CD4-positive, alpha-beta memory T cell (primary cell): Measurements from ENCODE around the gene PRR3. TPM values are rescaled to one million over a fixed set of nuclear protein-coding genes. Genes with fewer than 3 reads are reported as not detected.

Experiments
- CTCF ChIA-PET: fragments of 350-600 bp; sonication (Branson Sonifier 250); formaldehyde crosslinking; loops from one replicate; lab custom pipeline; 2021; ENCODE audit warnings: inconsistent platforms; ENCODE audit not compliant: partially characterized antibody; lab: Charles Lee
- POLR2A ChIA-PET: fragments of 350-600 bp; sonication (Branson Sonifier 250); formaldehyde crosslinking; loops from one replicate; lab custom pipeline; 2021; ENCODE audit not compliant: partially characterized antibody; lab: Charles Lee
- DNase-seq, 5 donors: peaks; one replicate each; pipeline versions ENCODE4 v3.0.0 to v3.0.0-alpha.2; 2020 to 2022; ENCODE audit warnings: mixed read lengths in 1 of 5
- H3K27ac ChIP-seq: one replicate; pipeline ENCODE4 v1.7.0; 2013; ENCODE audit warnings: low read depth, low read length
- H3K27me3 ChIP-seq: 2 replicates; pipeline ENCODE4 v1.7.0; 2013; ENCODE audit warnings: mild to moderate bottlenecking, low read length, moderate library complexity; ENCODE audit not compliant: insufficient read depth
- H3K36me3 ChIP-seq: 2 replicates; pipeline ENCODE4 v1.7.0; 2013; ENCODE audit warnings: mild to moderate bottlenecking, low read length, moderate library complexity; ENCODE audit not compliant: insufficient read depth
- H3K4me1 ChIP-seq: 2 replicates; pipeline ENCODE4 v1.7.0; 2013; ENCODE audit warnings: mild to moderate bottlenecking, low read length, moderate library complexity; ENCODE audit not compliant: insufficient read depth
- H3K4me3 ChIP-seq, 2 donors: one replicate each; pipeline ENCODE4 v1.7.0; 2013; ENCODE audit warnings: low read length in 2 of 2, mild to moderate bottlenecking in 1 of 2
- H3K9me3 ChIP-seq, 2 donors: one replicate each; pipeline ENCODE4 v1.7.0; 2013; ENCODE audit warnings: low read length in 2 of 2, control low read depth in 1 of 2; ENCODE audit not compliant: control insufficient read depth in 1 of 2
- H3K27ac Mint-ChIP-seq, 7 donors: one replicate each; pipeline ENCODE4 v1.8.0; 2020 to 2021; ENCODE audit warnings: mixed read lengths in 7 of 7, mild to moderate bottlenecking in 6 of 7, inconsistent platforms in 3 of 7, moderate library complexity in 3 of 7
- H3K27me3 Mint-ChIP-seq, 2 donors: one replicate each; pipeline ENCODE4 v1.8.0; 2020 to 2021; ENCODE audit warnings: mixed read lengths in 2 of 2
- H3K36me3 Mint-ChIP-seq, 2 donors: one replicate each; pipeline ENCODE4 v1.8.0; 2020 to 2021; ENCODE audit warnings: mixed read lengths in 2 of 2, inconsistent platforms in 1 of 2, mild to moderate bottlenecking in 1 of 2
- H3K4me1 Mint-ChIP-seq, 4 donors: one replicate each; pipeline ENCODE4 v1.8.0; 2020 to 2021; ENCODE audit warnings: mixed read lengths in 4 of 4, mild to moderate bottlenecking in 1 of 4
- H3K4me3 Mint-ChIP-seq, 8 donors: one replicate each; pipeline ENCODE4 v1.8.0; 2020 to 2021; ENCODE audit warnings: mixed read lengths in 8 of 8, mild to moderate bottlenecking in 7 of 8, moderate library complexity in 6 of 8, inconsistent platforms in 3 of 8
- H3K9me3 Mint-ChIP-seq, 8 donors: one replicate each; pipeline ENCODE4 v1.8.0; 2020 to 2021; ENCODE audit warnings: mixed read lengths in 8 of 8, mild to moderate bottlenecking in 5 of 8, inconsistent platforms in 3 of 8, moderate library complexity in 1 of 8
- intact Hi-C: fragments of 100-400 bp; cut with micrococcal nuclease; formaldehyde crosslinking; loops from one replicate; pipeline ENCODE4 v1.15.1; 2023
- polyA plus RNA-seq, 2 donors: library from polyadenylated mRNA; unstranded; fragments of 300-500 nt; fragmentation: Illumina TruSeq; gene quantifications; one replicate each; pipeline ENCODE4 v1.2.3, GENCODE V29; 2021
- total RNA-seq, 2 experiments: library from RNA; stranded (reverse); gene quantifications; one replicate each; pipeline ENCODE4 v1.2.3, GENCODE V29; 2021

Gene PRR3
- total and polyA plus RNA-seq, 4 experiments from 2014 or later: 4.3 to 29.1 (median 17.4) TPM

DNA sequence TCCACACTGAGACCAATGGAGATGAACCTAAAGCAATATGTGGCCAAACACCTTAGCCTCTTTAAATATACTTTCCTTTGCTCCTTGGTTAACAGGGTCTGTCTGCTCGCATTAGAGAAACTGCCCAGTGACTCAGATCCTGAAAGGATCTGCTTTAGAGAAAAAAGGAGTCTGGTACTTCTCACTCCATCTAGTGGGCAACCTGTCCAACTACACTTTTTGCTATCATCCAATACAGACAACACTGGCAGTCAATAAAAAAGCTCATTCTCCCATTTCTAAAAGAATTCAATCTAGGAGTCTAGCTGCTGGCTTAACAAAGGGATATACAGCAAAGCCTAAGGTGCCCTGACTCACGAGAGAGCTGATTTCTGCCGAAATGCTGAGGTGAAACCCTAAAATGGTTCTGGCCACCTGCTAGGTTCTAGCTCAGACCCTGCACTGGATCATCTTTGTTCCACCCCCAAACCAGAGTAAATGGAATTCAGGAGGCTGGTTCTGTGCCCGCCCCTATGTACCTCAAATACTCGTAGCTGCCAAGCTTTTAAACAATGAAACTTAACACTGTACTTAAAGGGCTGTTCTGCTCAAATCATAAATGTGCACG is 12.3 kb upstream of the PRR3 start:
- Mint-ChIP-seq H3K36me3 (peaks cover 17 to 32% of the 10 kb centered on the region in 2 donors), H3K27me3 (no peaks in the 10 kb centered on the region), H3K4me1 (peaks cover 31 to 39% (median 33%) of the 10 kb centered on the region in 4 donors), H3K9me3 (no peaks in the 10 kb centered on the region), H3K27ac (peak overlapping the region; percentile 72 to 96 (median 91)), H3K4me3 (peak overlapping the region; percentile 7 to 81 (median 71))
- H3K9me3 ChIP-seq: no peaks in the 10 kb centered on the region
- peaks cover 37% of the 10 kb centered on the region for H3K4me1 ChIP-seq
- no peaks in the 10 kb centered on the region for H3K27me3 ChIP-seq
- peaks cover 16% of the 10 kb centered on the region for H3K36me3 ChIP-seq
- POLR2A ChIA-PET: interaction anchor here (0.7 to 14.0 kb wide), 16 partner anchors 10 to 186 kb away, joined by 3 to 255 read pairs (median 8); partner anchors contain the start of genes ABCF1, GNL1, PPP1R10 and PRR3
- no peak overlapping the region for H3K4me3 ChIP-seq
- H3K27ac ChIP-seq: peak overlapping the region; percentile 46
- intact Hi-C loops: loop anchor here (1.0 to 5.0 kb wide), 2 partner anchors 61 to 333 kb away; no protein-coding TSS in a partner anchor
- DNase-seq: peak; percentile 56 to 61 (median 57)
- CTCF ChIA-PET: interaction anchor here (0.7 to 21.7 kb wide), 38 partner anchors 9 to 189 kb away, joined by 3 to 416 read pairs (median 6); partner anchors contain the start of genes ABCF1, DHX16, GNL1 and MDC1

DNA sequence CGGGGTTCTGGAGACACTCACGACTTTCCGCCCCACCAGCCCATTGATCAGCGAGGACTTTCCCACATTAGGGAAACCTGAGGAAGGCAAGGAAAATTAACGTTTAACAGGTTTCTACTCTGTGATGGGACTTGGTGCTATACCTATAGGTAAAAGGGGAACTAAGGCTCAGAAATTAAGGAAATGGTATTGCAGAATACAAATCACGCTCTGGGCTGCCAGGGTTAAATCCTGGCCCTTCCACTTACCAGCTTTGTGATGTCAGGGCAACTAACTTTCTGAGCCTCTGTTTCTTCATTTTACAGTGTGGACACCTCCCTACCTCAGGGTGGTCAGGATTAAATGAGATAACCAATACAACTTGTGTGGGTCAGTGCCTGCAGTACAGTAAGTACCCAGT is 9.6 kb upstream of the PRR3 start:
- ChIA-PET CTCF (interaction anchor here (1.3 to 21.7 kb wide), 4 partner anchors 50 to 125 kb away, joined by 3 to 416 read pairs (median 171); partner anchors contain the start of gene DHX16), POLR2A (interaction anchor here (0.6 to 14.0 kb wide), 4 partner anchors 7 to 186 kb away, joined by 3 to 255 read pairs (median 72); partner anchors contain the start of genes GNL1, PPP1R10 and PRR3)

DNA sequence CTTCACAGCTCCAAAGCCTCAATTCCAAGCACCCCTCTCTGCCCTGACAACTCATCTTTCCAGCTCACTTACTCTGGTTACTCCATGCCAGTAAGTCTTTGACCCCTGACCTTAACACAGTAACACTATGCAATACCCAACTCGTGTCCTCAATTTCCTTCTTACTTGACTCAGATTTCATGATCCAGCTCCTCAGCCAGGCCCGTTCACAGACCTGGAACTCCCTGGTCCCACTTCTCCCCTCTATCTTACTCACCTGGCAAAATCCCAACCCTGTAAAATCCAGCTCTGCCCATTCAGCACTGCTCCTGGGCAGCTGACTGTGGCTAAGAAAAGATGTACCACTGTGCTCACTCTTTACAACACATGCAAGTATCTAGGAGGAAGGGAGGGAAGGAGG is 8.7 kb upstream of the PRR3 start:
- no peaks in the 10 kb centered on the region for H3K9me3 ChIP-seq
- H3K27me3 ChIP-seq: no peaks in the 10 kb centered on the region
- Mint-ChIP-seq H3K4me3 (no peak overlapping the region), H3K9me3 (no peaks in the 10 kb centered on the region), H3K36me3 (peaks cover 49 to 68% of the 10 kb centered on the region in 2 donors), H3K27me3 (no peaks in the 10 kb centered on the region), H3K27ac (peak overlapping the region; percentile 1 to 88 (median 60)), H3K4me1 (peaks cover 14 to 21% (median 20%) of the 10 kb centered on the region in 4 donors)
- H3K4me3 ChIP-seq: no peak overlapping the region
- ChIA-PET CTCF (interaction anchor here (0.8 to 21.7 kb wide), 6 partner anchors 8 to 124 kb away, joined by 3 to 416 read pairs (median 4); partner anchors contain the start of gene DHX16), POLR2A (interaction anchor here (2.0 to 14.0 kb wide), 2 partner anchors 55 to 67 kb away, joined by 10 to 255 read pairs; partner anchors contain the start of gene PPP1R10)
- no peak overlapping the region for H3K27ac ChIP-seq
- H3K4me1 ChIP-seq: peaks cover 19% of the 10 kb centered on the region
- peaks cover 44% of the 10 kb centered on the region for H3K36me3 ChIP-seq
- no peak for DNase-seq
- intact Hi-C loops: no loop called here

More for the DNA sequence above, 9.6 kb upstream of the PRR3 start:
- H3K9me3 ChIP-seq: no peaks in the 10 kb centered on the region
- H3K27me3 ChIP-seq: no peaks in the 10 kb centered on the region
- intact Hi-C loops: no loop called here
- no peak for DNase-seq
- no peak overlapping the region for H3K27ac ChIP-seq
- no peak overlapping the region for H3K4me3 Mint-ChIP-seq
- H3K36me3 ChIP-seq: peaks cover 35% of the 10 kb centered on the region
- H3K36me3 Mint-ChIP-seq: peaks cover 41 to 59% of the 10 kb centered on the region in 2 donors
- no peaks in the 10 kb centered on the region for H3K9me3 Mint-ChIP-seq
- no peak overlapping the region for H3K4me3 ChIP-seq
- H3K27ac Mint-ChIP-seq: no peak overlapping the region
- peaks cover 28% of the 10 kb centered on the region for H3K4me1 ChIP-seq
- no peaks in the 10 kb centered on the region for H3K27me3 Mint-ChIP-seq
- H3K4me1 Mint-ChIP-seq: peaks cover 22 to 29% (median 27%) of the 10 kb centered on the region in 4 donors

DNA sequence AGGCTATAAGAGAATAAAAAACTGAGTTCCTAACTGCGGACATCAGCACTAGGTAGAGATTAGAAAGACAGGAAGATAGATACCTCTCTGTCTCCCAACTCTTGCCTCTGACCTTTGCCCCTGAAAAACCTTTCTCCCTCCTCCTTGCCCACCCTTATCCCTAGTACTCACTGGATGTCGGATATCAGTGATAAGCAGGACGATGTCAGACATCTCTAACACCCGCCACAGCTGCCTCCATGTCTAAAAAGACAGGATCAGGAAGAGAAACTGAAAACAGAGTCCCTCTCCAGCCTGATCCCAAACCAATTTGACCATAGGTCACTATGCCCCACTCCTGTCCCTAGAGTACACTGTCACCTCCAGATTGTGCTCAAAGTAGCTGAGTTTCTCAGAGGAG is 2.7 kb upstream of the PRR3 start:
- no peak for DNase-seq
- CTCF ChIA-PET: interaction anchor here (1.0 to 21.7 kb wide), 8 partner anchors 9 to 118 kb away, joined by 3 to 416 read pairs (median 4); partner anchors contain the start of gene DHX16
- Histone ChIP-seq H3K27me3 (no peaks in the 10 kb centered on the region), H3K4me1 (peaks cover 30% of the 10 kb centered on the region), H3K36me3 (peaks cover 42% of the 10 kb centered on the region), H3K27ac (no peak overlapping the region), H3K4me3 (no peak overlapping the region), H3K9me3 (no peaks in the 10 kb centered on the region)
- POLR2A ChIA-PET: interaction anchor here (0.6 to 8.6 kb wide), 7 partner anchors 11 to 169 kb away, joined by 3 to 133 read pairs (median 48); partner anchors contain the start of gene ABCF1
- Mint-ChIP-seq H3K27ac (peak overlapping the region; percentile 97 to 100 (median 100)), H3K4me3 (peak overlapping the region; percentile 73 to 100 (median 99)), H3K9me3 (peaks cover 0 to 4% (median 0%) of the 10 kb centered on the region in 8 donors), H3K27me3 (peaks cover 0 to 1% of the 10 kb centered on the region in 2 donors), H3K4me1 (peaks cover 25 to 57% (median 37%) of the 10 kb centered on the region in 4 donors), H3K36me3 (peaks cover 35 to 76% of the 10 kb centered on the region in 2 donors)
- intact Hi-C loops: loop anchor here (10.0 kb wide), 1 partner anchor 350 kb away; the partner anchor contains the start of gene GTF2H4

DNA sequence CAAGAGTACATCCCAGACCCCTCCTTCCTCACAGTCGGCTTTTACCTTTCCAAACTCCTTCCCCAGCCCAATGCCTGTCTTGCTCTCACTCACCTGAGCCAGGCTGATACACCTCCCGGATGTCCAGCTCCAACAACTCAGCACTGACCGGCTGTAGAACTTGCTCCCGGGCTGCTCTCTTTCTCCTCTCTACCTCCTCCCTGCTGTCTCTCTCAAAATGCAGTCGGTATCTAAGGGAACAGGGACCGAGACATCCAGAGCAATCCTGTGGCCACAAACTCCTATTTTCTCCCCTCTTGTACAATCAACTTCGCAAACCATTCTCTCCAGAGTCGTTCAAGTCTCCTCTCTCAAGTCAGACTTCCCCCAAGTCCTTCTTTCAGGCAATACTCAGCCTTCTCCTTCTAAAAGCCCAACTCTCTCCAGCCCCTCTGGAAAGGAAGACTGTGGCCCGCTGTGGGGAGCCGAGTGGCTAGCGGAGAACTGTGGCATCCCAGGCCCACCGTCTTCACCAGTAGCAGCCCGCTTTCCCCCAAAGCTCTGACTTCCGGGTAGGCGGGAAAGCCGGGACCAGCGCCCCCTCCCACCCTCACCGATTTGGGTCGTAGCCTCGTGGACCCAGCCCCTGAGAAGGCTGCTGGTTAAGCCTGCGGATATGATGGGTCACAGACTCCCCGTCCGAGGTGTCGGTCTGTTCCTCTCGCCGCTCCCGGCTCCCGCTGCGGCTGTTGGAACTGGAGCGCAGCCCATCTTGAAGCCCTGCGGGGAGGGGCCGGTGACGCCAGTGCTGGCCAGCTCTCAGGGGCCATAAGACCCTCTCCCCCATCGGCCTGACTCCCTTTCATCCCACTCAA is 1.9 kb upstream of the PRR3 start:
- peaks cover 0 to 4% (median 0%) of the 10 kb centered on the region in 8 donors for H3K9me3 Mint-ChIP-seq
- ChIA-PET CTCF (interaction anchor here (1.0 to 21.7 kb wide), 6 partner anchors 8 to 117 kb away, joined by 3 to 416 read pairs (median 6); partner anchors contain the start of gene DHX16), POLR2A (interaction anchor here (0.6 to 8.6 kb wide), 17 partner anchors 11 to 168 kb away, joined by 3 to 133 read pairs (median 5); partner anchors contain the start of genes ABCF1 and MRPS18B)
- Histone ChIP-seq H3K9me3 (no peaks in the 10 kb centered on the region), H3K27ac (peak overlapping the region; percentile 96), H3K4me3 (peak overlapping the region; percentile 47 to 99), H3K36me3 (peaks cover 42% of the 10 kb centered on the region), H3K4me1 (peaks cover 30% of the 10 kb centered on the region), H3K27me3 (no peaks in the 10 kb centered on the region)
- peaks cover 32 to 71% of the 10 kb centered on the region in 2 donors for H3K36me3 Mint-ChIP-seq
- peak overlapping the region; percentile 97 to 100 (median 100) for H3K27ac Mint-ChIP-seq
- peaks cover 0 to 1% of the 10 kb centered on the region in 2 donors for H3K27me3 Mint-ChIP-seq
- intact Hi-C loops: loop anchor here (5.0 to 10.0 kb wide), 2 partner anchors 228 to 350 kb away; partner anchors contain the start of genes GTF2H4 and TRIM39
- peak overlapping the region; percentile 97 to 100 (median 99) for H3K4me3 Mint-ChIP-seq
- peaks cover 25 to 65% (median 38%) of the 10 kb centered on the region in 4 donors for H3K4me1 Mint-ChIP-seq
- peak in 1 of 5 donors; percentile 22 for DNase-seq

DNA sequence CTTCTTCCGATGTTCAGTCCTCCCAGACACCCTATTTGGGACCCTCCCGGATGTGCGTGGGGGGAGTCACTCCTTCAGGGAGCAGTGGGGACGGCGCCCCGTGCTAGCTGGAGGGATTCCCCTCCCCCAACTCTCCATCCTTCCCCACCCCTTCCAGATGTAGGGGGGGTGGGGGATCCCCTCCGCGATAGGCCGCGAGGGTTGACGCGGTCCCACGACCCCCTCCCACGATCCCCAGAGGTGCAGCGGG is 1.4 kb upstream of the PRR3 start:
- H3K4me1 Mint-ChIP-seq: peaks cover 25 to 65% (median 37%) of the 10 kb centered on the region in 4 donors
- Histone ChIP-seq H3K27me3 (no peaks in the 10 kb centered on the region), H3K4me3 (peak overlapping the region; percentile 47 to 99), H3K9me3 (no peaks in the 10 kb centered on the region), H3K27ac (peak overlapping the region; percentile 96), H3K4me1 (peaks cover 30% of the 10 kb centered on the region), H3K36me3 (peaks cover 38% of the 10 kb centered on the region)
- intact Hi-C loops: loop anchor here (1.0 to 10.0 kb wide), 9 partner anchors 13 to 349 kb away; partner anchors contain the start of genes ABCF1, DHX16, GTF2H4 and HLA-E
- peak overlapping the region; percentile 97 to 100 (median 100) for H3K27ac Mint-ChIP-seq
- peaks cover 0 to 4% (median 0%) of the 10 kb centered on the region in 8 donors for H3K9me3 Mint-ChIP-seq
- POLR2A ChIA-PET: interaction anchor here (1.0 to 8.6 kb wide), 14 partner anchors 11 to 129 kb away, joined by 3 to 133 read pairs (median 6); partner anchors contain the start of genes ABCF1 and MRPS18B
- H3K27me3 Mint-ChIP-seq: peaks cover 0 to 1% of the 10 kb centered on the region in 2 donors
- no peak for DNase-seq
- CTCF ChIA-PET: interaction anchor here (0.6 to 21.7 kb wide), 3 partner anchors 14 to 178 kb away, joined by 3 to 416 read pairs (median 83); no protein-coding TSS in a partner anchor
- peak overlapping the region; percentile 97 to 100 (median 99) for H3K4me3 Mint-ChIP-seq
- peaks cover 26 to 65% of the 10 kb centered on the region in 2 donors for H3K36me3 Mint-ChIP-seq
